CD4-positive, alpha-beta T cell treated with Interleukin-6 at 100 ng/mL for 8 hours (primary cell): ENCODE results near the gene OSBPL9.
"Not testable (repeated sequence)": the region's sequence is repeated elsewhere in the genome, so short reads cannot be mapped to it uniquely, and the experiment has no call there.

Experiments
- DNase-seq: peaks from one replicate; pipeline ENCODE4 v3.0.0-alpha.2; 2020; ENCODE audit warnings: mixed read lengths, low spot score

Gene OSBPL9

DNA sequence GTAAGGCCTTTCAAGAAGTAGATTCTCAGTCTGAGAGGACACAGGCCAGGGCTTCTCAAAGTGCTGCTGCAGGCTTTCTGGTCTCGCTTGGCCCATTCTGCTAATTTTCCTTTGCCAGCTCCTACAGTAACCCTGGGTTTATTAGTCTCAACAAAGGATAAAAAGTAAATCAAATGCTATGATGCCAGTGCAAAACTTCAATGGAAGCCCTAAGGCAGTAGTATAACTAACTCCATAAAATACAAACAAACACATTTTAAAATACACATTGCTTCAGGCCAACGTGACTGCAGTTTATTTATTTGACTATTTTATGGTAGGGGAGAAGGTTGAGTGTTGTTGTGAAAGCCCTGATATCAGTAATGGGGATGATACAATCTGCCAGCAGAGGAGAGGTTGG is 172.0 kb downstream of the OSBPL9 start:
- DNase-seq, result no peak

- DNase-seq, result no peak
Measured at GRCh38 chr1:51789342-51789741, 172.4 kb downstream of the OSBPL9 start.

- DNase-seq, result no peak
Measured at GRCh38 chr1:51790385-51790784, 173.5 kb downstream of the OSBPL9 start.

DNA sequence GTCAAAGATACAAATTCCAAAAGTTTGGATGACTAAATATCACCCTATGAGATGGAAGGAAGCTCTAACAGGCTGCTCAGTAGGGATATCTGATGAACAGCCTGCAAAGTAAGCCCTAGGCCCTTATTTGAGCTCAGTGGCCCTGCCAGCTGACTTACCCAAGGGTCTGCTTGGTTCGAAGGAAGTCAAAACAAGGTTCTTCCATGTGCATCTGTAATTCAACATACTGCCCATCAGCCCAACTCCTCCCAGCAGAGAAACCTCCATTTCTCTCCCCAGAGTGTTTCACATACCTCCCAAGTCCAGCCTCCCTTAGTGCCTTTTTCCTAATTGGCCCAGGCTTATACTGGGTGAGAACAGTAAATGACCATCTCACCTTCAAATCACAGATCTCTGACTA is 175.0 kb downstream of the OSBPL9 start:
- no peak for DNase-seq

- no peak for DNase-seq
Measured at GRCh38 chr1:51792864-51793263, 176.0 kb downstream of the OSBPL9 start.

DNA sequence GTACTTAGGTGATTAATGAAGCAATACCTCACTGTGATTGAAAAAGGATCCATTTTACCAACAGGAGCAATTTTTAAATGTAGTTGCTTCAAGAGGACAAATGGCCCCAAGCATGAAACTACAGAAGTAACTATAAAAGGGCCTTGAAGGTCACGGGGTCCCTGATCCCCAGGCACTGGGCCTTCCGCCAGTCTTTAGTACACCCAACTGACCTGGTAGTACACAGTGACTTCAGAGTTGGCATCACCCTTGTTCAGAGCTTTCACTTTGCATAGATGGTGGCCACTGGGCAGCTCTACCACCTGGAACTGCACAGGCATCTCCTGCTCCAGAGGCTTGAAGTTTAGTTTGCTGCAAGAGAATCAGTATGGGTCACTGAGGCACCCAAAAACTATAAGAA is 177.4 kb downstream of the OSBPL9 start:
- no peak for DNase-seq

DNA sequence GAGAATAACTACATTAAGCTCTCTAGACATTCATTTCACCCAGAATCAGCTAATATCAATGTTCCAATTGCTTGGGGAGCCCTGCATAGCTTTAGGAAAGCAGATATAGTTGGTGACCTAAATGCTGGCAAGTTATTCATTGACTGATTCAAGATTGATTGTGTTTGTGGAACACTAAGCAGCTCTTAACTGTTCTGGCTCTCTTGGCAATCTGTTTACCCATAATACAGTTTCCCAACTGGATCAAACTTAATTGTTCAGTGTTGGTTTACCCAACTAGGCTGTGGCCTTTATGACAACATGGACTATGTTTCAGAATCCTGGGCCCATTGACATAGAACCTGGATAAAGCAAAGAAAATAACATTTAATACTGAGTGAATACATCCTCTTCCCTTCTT is 178.0 kb downstream of the OSBPL9 start:
- no peak for DNase-seq

DNA sequence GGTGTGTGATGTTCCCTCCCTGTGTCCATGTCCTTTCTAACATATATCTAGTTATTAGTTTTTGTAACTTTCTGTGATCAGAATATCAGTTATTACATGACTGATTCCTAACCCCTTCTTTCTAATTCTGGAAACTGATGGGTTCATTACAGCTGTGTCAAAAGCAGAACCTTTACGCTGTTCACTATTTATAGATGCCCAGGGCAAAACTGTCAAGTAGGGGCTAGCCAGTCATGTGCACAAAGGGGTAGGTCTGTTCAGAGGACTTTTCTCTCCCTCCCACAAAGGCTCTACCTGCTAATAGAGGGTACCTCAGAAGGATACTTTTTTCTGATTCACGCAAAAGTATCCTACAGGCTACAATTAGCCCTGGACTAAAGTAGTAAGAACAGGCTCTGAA is 182.5 kb downstream of the OSBPL9 start:
- DNase-seq, result no peak

GRCh38 chr1:51814513-51814912 is 197.6 kb downstream of the OSBPL9 start:
- no peak for DNase-seq

- no peak for DNase-seq
Measured at GRCh38 chr1:51818487-51818886, 201.6 kb downstream of the OSBPL9 start.

GRCh38 chr1:51819021-51819420 is 202.1 kb downstream of the OSBPL9 start:
- DNase-seq, result not testable (repeated sequence)

DNA sequence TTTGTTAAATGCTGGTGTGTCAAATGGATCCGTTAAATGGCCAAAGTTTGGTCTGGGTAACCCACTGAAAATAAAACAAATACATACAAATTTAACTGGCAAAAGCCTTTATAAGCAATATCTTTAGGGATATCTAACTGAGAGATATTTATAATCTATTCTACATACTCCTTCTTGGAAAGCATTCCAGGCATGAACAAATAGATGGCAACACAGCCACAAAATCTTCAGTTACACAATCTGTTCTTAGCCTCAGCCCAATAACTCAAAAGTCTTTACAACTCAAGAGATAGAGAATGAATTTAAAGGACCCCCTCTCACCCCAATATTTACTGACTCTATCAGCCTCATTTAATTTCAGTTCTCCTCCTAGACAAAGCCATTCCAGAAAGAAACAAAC is 202.9 kb downstream of the OSBPL9 start:
- no peak for DNase-seq

DNA sequence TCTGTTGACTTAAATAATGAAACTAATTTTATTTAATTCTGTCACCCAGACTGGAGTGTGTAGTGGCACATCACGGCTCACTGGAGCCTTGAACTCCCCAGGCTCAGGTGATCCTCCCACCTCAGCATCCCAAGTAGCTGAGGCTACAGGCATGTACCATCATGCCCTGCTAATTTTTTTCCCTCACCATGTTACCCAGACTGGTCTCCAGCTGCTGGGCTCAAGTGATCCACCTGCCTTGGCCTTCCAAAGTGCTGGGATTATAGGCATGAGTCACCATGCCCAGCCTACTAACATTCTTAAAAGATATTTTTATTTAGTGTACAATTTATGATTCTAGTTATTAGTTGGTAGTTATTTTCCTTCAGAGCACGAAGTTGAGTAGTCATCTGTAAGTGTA is 212.2 kb downstream of the OSBPL9 start:
- DNase-seq, result no peak

GRCh38 chr1:51833700-51834099 is 216.8 kb downstream of the OSBPL9 start:
- no peak for DNase-seq

DNA sequence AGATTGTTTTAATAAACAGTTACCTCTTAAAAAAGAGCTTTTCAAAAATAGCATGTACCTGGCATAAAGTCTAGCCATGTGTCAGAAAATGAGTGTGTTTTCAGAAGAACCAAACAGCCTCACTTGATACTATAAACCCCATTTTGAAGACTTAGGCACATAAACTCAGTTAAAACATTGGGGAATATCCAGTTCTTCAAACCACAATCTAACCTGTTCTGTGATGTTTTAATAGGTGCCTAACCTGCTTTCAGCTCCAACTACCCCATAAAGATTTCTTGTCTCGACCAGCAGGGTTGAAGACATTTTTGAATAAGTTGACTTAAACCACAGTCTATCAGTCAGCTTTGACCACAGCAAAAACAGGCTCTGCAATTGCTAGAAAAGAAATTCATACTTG is 220.4 kb downstream of the OSBPL9 start:
- no peak for DNase-seq
